ENCODE data around the gene SH2D1B.
"Not testable (repeated sequence)": the region's sequence is repeated elsewhere in the genome, so short reads cannot be mapped to it uniquely, and the experiment has no call there.

SH2D1B gene

GRCh38 chr1:162359523-162360236 lies 52.3 kb downstream of the SH2D1B start:
- DNase-seq, result no peak

- no peak for DNase-seq
These were observed 53.0 kb downstream of the SH2D1B start for GRCh38 chr1:162358928-162359327.

GRCh38 chr1:162357681-162358266 lies 54.2 kb downstream of the SH2D1B start:
- no peak for DNase-seq

- DNase-seq, result no peak
These were observed 58.2 kb downstream of the SH2D1B start for GRCh38 chr1:162353702-162354101.

- no peak for DNase-seq
These were observed 58.9 kb downstream of the SH2D1B start for GRCh38 chr1:162353078-162353477.

- not testable (repeated sequence) for DNase-seq
These were observed 60.1 kb downstream of the SH2D1B start for GRCh38 chr1:162351874-162352273.

- DNase-seq, result no peak
These were observed 60.6 kb downstream of the SH2D1B start for GRCh38 chr1:162351246-162351842.

GRCh38 chr1:162349635-162350330 lies 62.2 kb downstream of the SH2D1B start:
- no peak for DNase-seq

GRCh38 chr1:162347281-162347680 lies 64.7 kb downstream of the SH2D1B start:
- no peak for DNase-seq
